Smooth muscle cell (in vitro differentiated cells): ENCODE results near the gene PKIG. TPM values are rescaled to one million over a fixed set of nuclear protein-coding genes. Genes with fewer than 3 reads are reported as not detected.
A peak's percentile ranks its signal among the peaks of the same experiment; 100 is the strongest.

Experiments used
- DNase-seq: peaks from one replicate; lab custom pipeline; 2025; ENCODE audit not compliant: unreplicated experiment; lab: John Stamatoyannopoulos, UW
- H2AFZ ChIP-seq: fragments of 200-600 bp; sonication (generic); 2 replicates; pipeline ENCODE4 v1.6.0; 2016; ENCODE audit warnings: antibody characterized with exemption, low read depth, mild to moderate bottlenecking
- H3F3A ChIP-seq: fragments of 200-600 bp; sonication (generic); 2 replicates; pipeline ENCODE4 v1.6.0; 2017; ENCODE audit warnings: antibody characterized with exemption, low read depth
- H3K27ac ChIP-seq: fragments of 200-600 bp; sonication (generic); 2 replicates; pipeline ENCODE4 v1.5.1; 2016; ENCODE audit warnings: low read depth, mild to moderate bottlenecking
- H3K27me3 ChIP-seq: fragments of 200-600 bp; sonication (generic); 2 replicates; pipeline ENCODE4 v1.6.1; 2016; ENCODE audit warnings: low read depth, mild to moderate bottlenecking
- H3K36me3 ChIP-seq: fragments of 200-600 bp; sonication (generic); 2 replicates; pipeline ENCODE4 v1.5.1; 2016; ENCODE audit warnings: low read depth
- H3K4me1 ChIP-seq: fragments of 200-600 bp; sonication (generic); 2 replicates; pipeline ENCODE4 v1.5.1; 2016; ENCODE audit warnings: low read depth
- H3K4me2 ChIP-seq: fragments of 200-600 bp; sonication (generic); 2 replicates; pipeline ENCODE4 v1.6.0; 2016; ENCODE audit warnings: mild to moderate bottlenecking
- H3K4me3 ChIP-seq: fragments of 200-600 bp; sonication (generic); 2 replicates; pipeline ENCODE4 v1.5.1; 2016; ENCODE audit warnings: mild to moderate bottlenecking
- H3K79me2 ChIP-seq: fragments of 200-600 bp; sonication (generic); 2 replicates; pipeline ENCODE4 v1.6.0; 2016; ENCODE audit warnings: low read depth, mild to moderate bottlenecking
- H3K9ac ChIP-seq: fragments of 200-600 bp; sonication (generic); 2 replicates; pipeline ENCODE4 v1.6.0; 2016; ENCODE audit warnings: low read depth
- H3K9me3 ChIP-seq: fragments of 200-600 bp; sonication (generic); replicated peaks from 2 replicates; pipeline ENCODE4 v1.5.1; 2016; ENCODE audit warnings: low read depth
- H4K20me1 ChIP-seq: fragments of 200-600 bp; sonication (generic); 2 replicates; pipeline ENCODE4 v1.6.0; 2016; ENCODE audit warnings: low read depth
- CTCF ChIP-seq: fragments of 200-600 bp; sonication (generic); IDR thresholded peaks from 2 replicates; pipeline ENCODE4 v1.5.1; 2017; ENCODE audit warnings: borderline replicate concordance, mild to moderate bottlenecking, antibody characterized with exemption; ENCODE audit not compliant: insufficient read depth, poor library complexity, severe bottlenecking
- WGBS: methylation state at CpG from one replicate; pipeline ENCODE4 v1.1.7; 2016; ENCODE audit warnings: low lambda C conversion rate; 5-methylcytosine and 5-hydroxymethylcytosine counted together
- polyA plus RNA-seq: library from polyadenylated mRNA; unstranded; fragments of >200 nt; fragmentation: Nextera tagmentation; extraction: Ambion mirVana; gene quantifications from 2 replicates; pipeline ENCODE4 v1.2.1, GENCODE V29; 2016
- total RNA-seq: library from RNA; depleted of rRNA; stranded (reverse); fragments of >200 nt; gene quantifications from 2 replicates; pipeline ENCODE4 v1.2.3, GENCODE V29; 2014

Gene PKIG
- total and polyA plus RNA-seq, 2 experiments from 2014 or later, result 68.9 to 86.1 TPM

GRCh38 chr20:44576297-44576696 is 6.1 kb upstream of the PKIG start:
- Histone ChIP-seq H3K4me3 (no peak overlapping the region), H2AFZ (no peak overlapping the region), H3F3A (peaks cover 33% of the 10 kb centered on the region), H3K4me2 (peak overlapping the region; percentile 32), H3K27ac (peak overlapping the region; percentile 92), H4K20me1 (no peaks in the 10 kb centered on the region), H3K9ac (peak overlapping the region; percentile 58), H3K27me3 (no peaks in the 10 kb centered on the region), H3K4me1 (peaks cover 10% of the 10 kb centered on the region), H3K79me2 (peaks cover 27% of the 10 kb centered on the region), H3K36me3 (no peaks in the 10 kb centered on the region), H3K9me3 (no peaks in the 10 kb centered on the region)
- DNase-seq, result no peak
- TF ChIP-seq CTCF, result no peak
- 84% methylated on average over 3 of the region's 3 CpGs for WGBS

- peaks cover 3% of the 10 kb centered on the region for H3F3A ChIP-seq
- peaks cover 35% of the 10 kb centered on the region for H3K79me2 ChIP-seq
- no peak overlapping the region for H3K4me3 ChIP-seq
- peaks cover 20% of the 10 kb centered on the region for H3K4me1 ChIP-seq
- no peak overlapping the region for H3K4me2 ChIP-seq
- DNase-seq, result no peak
- 85% methylated on average over 8 of the region's 8 CpGs for WGBS
- peak overlapping the region; percentile 87 for H3K27ac ChIP-seq
- no peaks in the 10 kb centered on the region for H3K36me3 ChIP-seq
- no peaks in the 10 kb centered on the region for H4K20me1 ChIP-seq
- H3K9me3 ChIP-seq, result no peaks in the 10 kb centered on the region
- H3K9ac ChIP-seq, result no peak overlapping the region
- H3K27me3 ChIP-seq, result no peaks in the 10 kb centered on the region
- no peak overlapping the region for H2AFZ ChIP-seq
- no peak for TF ChIP-seq CTCF
These were observed 2.9 kb upstream of the PKIG start for GRCh38 chr20:44579313-44580081.

GRCh38 chr20:44580581-44581268 is 1.7 kb upstream of the PKIG start:
- Histone ChIP-seq H3K9ac (peak overlapping the region; percentile 1), H3K4me3 (no peak overlapping the region), H3K9me3 (no peaks in the 10 kb centered on the region), H3K79me2 (peaks cover 45% of the 10 kb centered on the region), H3K4me1 (peaks cover 20% of the 10 kb centered on the region), H4K20me1 (peaks cover 5% of the 10 kb centered on the region), H3K36me3 (no peaks in the 10 kb centered on the region), H3K27ac (peak overlapping the region; percentile 87), H3K4me2 (peak overlapping the region; percentile 84), H3K27me3 (no peaks in the 10 kb centered on the region), H3F3A (no peaks in the 10 kb centered on the region), H2AFZ (no peak overlapping the region)
- 57% methylated on average over 9 of the region's 9 CpGs for WGBS
- TF ChIP-seq CTCF, result no peak
- DNase-seq, result no peak

- no peak for DNase-seq
These were observed 864 bp upstream of the PKIG start for GRCh38 chr20:44581515-44581914.

More at GRCh38 chr20:44581515-44581914, 864 bp upstream of the PKIG start:
- 50% methylated on average over 1 of the region's 1 CpG for WGBS
- Histone ChIP-seq H3K9me3 (no peaks in the 10 kb centered on the region), H3K79me2 (peaks cover 53% of the 10 kb centered on the region), H3K27me3 (no peaks in the 10 kb centered on the region), H2AFZ (no peak overlapping the region), H3K36me3 (no peaks in the 10 kb centered on the region), H3K4me3 (no peak overlapping the region), H3K9ac (no peak overlapping the region), H3K27ac (peak overlapping the region; percentile 87), H3F3A (no peaks in the 10 kb centered on the region), H3K4me2 (peak overlapping the region; percentile 84), H4K20me1 (peaks cover 13% of the 10 kb centered on the region), H3K4me1 (peaks cover 20% of the 10 kb centered on the region)
- no peak for TF ChIP-seq CTCF
